Nephron progenitor cell (in vitro differentiated cells): ENCODE results near the gene TMEM94.

ENCODE experiments used
- DNase-seq: peaks from one replicate; pipeline ENCODE4 v3.0.0; 2021
- H3K27ac Mint-ChIP-seq: 2 replicates; pipeline ENCODE4 v1.8.0; 2021; ENCODE audit warnings: mild to moderate bottlenecking, moderate library complexity, mixed read lengths
- H3K27me3 Mint-ChIP-seq: 2 replicates; pipeline ENCODE4 v1.8.0; 2021; ENCODE audit warnings: mild to moderate bottlenecking, low read depth, mixed read lengths; ENCODE audit not compliant: poor library complexity
- H3K36me3 Mint-ChIP-seq: 2 replicates; pipeline ENCODE4 v1.8.0; 2021; ENCODE audit warnings: low read depth, mixed read lengths
- H3K4me1 Mint-ChIP-seq: 2 replicates; pipeline ENCODE4 v1.8.0; 2021; ENCODE audit warnings: mixed read lengths
- H3K4me3 Mint-ChIP-seq: 2 replicates; pipeline ENCODE4 v1.8.0; 2021; ENCODE audit warnings: mild to moderate bottlenecking, moderate library complexity, mixed read lengths
- H3K9me3 Mint-ChIP-seq: 2 replicates; pipeline ENCODE4 v1.8.0; 2021; ENCODE audit warnings: mild to moderate bottlenecking, moderate library complexity, mixed read lengths
- TF ChIP-seq, protein P1 (sequence below): fragments of 200-600 bp; sonication (generic); IDR thresholded peaks from 2 replicates; pipeline ENCODE4 v1.5.0; 2021; ENCODE audit warnings: antibody characterized with exemption

TMEM94 gene

DNA sequence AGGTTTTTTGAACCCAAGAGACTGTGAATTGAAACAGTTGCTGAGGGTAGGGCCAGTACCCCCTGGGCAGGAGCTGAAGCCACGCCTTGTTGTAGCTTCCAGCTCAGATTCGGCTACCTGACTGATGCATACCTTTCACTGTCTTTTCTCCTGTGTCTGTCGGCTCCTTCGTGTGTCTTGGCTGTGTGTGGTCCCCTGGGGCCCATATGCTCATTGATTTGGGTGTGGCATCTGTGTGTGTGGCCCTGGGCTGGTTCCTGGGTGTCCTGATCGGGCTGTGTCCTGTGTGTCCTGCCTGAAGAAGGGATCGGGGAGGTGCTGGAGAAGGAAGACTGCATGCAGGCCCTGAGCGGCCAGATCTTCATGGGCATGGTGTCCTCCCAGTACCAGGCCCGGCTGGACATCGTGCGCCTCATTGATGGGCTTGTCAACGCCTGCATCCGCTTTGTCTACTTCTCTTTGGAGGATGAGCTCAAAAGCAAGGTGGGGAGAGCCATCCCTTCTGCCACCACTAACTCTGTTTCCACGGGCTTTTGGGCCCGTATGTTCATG is 38.0 kb downstream of the TMEM94 start:
- H3K27ac Mint-ChIP-seq, result no peak overlapping the region
- no peaks in the 10 kb centered on the region for H3K27me3 Mint-ChIP-seq
- TF ChIP-seq, protein P1, sequence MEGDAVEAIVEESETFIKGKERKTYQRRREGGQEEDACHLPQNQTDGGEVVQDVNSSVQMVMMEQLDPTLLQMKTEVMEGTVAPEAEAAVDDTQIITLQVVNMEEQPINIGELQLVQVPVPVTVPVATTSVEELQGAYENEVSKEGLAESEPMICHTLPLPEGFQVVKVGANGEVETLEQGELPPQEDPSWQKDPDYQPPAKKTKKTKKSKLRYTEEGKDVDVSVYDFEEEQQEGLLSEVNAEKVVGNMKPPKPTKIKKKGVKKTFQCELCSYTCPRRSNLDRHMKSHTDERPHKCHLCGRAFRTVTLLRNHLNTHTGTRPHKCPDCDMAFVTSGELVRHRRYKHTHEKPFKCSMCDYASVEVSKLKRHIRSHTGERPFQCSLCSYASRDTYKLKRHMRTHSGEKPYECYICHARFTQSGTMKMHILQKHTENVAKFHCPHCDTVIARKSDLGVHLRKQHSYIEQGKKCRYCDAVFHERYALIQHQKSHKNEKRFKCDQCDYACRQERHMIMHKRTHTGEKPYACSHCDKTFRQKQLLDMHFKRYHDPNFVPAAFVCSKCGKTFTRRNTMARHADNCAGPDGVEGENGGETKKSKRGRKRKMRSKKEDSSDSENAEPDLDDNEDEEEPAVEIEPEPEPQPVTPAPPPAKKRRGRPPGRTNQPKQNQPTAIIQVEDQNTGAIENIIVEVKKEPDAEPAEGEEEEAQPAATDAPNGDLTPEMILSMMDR, result no peak
- H3K4me3 Mint-ChIP-seq, result no peak overlapping the region
- no peaks in the 10 kb centered on the region for H3K9me3 Mint-ChIP-seq
- H3K4me1 Mint-ChIP-seq, result peaks cover 11% of the 10 kb centered on the region
- DNase-seq, result no peak
- H3K36me3 Mint-ChIP-seq, result no peaks in the 10 kb centered on the region

DNA sequence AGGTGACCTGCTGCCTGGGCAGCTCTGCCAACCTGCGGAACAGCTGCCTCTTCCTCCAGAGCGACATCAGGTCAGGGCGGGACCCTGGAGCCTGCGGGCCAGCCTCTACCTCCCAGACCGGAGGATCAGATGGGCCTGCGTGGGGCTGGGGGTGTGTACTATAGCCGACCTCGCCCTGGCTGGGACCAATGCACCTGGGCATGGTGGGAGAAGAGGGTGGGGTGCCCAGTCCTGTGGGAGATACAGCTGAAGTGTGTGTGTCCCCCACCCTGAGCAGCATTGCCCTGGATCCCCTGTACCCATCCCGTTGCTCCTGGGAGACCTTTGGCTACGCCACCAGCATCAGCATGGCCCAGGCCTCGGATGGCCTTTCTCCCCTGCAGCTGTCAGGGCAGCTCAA is 39.6 kb downstream of the TMEM94 start:
- Mint-ChIP-seq H3K9me3 (no peaks in the 10 kb centered on the region), H3K36me3 (no peaks in the 10 kb centered on the region), H3K4me1 (peaks cover 18% of the 10 kb centered on the region), H3K27me3 (no peaks in the 10 kb centered on the region), H3K27ac (no peak overlapping the region), H3K4me3 (no peak overlapping the region)
- no peak for DNase-seq
- TF ChIP-seq, protein P1, result no peak

DNA sequence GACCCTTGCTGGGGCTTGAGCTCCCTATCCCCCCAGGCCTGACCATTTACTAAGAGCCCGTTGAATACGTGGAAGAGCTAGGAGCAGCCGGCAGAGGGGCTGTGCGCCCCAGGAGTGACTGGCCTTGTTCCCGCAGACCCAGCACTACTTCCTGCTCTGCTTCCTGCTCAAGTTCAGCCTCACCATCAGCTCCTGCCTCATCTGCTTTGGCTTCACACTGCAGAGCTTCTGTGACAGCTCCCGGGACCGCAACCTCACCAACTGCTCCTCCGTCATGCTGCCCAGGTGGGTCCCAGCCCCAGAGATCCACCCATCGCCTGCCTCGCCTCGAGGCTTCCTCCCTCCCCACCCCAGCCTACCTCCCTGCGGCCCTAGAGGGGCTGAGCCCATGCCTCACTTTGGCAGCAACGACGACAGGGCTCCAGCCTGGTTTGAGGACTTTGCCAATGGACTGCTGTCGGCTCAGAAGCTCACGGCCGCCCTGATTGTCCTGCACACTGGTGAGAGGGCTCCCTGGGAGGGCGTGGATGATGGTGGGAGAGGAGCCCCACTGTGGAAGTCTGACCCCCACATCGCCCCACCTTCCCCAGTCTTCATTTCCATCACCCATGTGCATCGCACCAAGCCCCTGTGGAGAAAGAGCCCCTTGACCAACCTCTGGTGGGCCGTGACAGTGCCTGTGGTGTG is 41.7 kb downstream of the TMEM94 start:
- Mint-ChIP-seq H3K36me3 (no peaks in the 10 kb centered on the region), H3K27ac (peak overlapping the region; percentile 80), H3K4me3 (no peak overlapping the region), H3K4me1 (peaks cover 18% of the 10 kb centered on the region), H3K27me3 (no peaks in the 10 kb centered on the region), H3K9me3 (no peaks in the 10 kb centered on the region)
- TF ChIP-seq, protein P1, result no peak
- DNase-seq, result no peak

DNA sequence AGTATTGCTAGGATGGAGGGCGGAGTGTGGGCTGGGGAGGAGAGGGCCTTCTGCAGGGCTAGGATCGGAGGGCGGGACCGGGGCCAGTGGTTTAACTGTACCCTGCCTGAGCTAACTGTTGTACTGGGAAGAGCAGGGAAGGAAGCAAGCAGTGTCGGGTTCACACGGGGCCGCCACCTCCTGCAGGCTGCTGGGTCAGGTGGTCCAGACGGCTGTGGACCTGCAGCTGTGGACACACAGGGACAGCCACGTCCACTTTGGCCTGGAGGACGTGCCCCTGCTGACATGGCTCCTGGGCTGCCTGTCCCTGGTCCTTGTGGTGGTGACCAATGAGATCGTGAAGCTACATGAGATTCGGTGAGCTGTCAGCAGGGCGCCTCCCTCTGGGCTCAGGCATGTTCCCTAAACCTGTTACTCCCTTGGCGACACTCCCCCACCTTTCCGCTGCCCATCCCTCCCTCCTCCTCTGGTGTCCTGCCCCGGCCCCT is 42.3 kb downstream of the TMEM94 start:
- Mint-ChIP-seq H3K4me3 (no peak overlapping the region), H3K9me3 (no peaks in the 10 kb centered on the region), H3K36me3 (no peaks in the 10 kb centered on the region), H3K27ac (peak overlapping the region; percentile 80), H3K27me3 (no peaks in the 10 kb centered on the region), H3K4me1 (peaks cover 18% of the 10 kb centered on the region)
- no peak for DNase-seq
- TF ChIP-seq, protein P1, result no peak

DNA sequence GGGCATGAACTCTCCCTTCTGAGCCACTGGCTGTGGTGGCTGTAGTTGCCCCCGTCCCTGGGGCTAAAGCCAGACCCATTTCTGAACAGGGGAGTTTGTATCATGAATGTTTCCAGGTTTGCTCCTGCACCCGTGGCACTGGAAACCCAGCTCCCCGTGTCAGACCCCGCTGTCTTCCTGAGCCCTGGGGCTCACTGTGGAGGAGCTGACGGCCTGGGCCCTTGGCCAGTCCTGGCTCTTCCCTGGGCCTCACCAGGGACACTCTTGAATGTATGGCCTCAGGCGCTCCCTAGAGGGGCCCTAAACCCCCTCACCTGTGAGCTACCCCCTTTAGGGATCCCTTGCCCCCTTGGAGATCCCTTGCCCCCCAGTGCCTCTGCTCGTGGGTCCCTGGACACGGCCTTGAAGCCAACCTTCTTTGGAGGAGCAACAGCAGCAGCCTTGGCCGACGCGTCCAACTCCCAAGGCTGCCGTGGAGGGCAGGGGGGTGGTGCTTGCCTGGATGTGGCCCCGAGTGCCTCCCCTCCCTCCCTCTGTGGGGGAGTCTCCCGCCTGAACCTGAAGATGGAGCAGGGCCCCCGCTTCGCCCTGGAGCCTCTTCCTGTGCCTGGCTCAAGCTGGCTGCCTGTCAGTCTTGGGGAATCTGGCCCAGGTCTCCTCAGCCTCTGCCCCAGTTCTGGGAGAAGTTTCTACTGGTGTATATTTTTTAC is 43.0 kb downstream of the TMEM94 start:
- Mint-ChIP-seq H3K4me3 (no peak overlapping the region), H3K4me1 (peaks cover 18% of the 10 kb centered on the region), H3K36me3 (no peaks in the 10 kb centered on the region), H3K27ac (peak overlapping the region; percentile 88), H3K9me3 (no peaks in the 10 kb centered on the region), H3K27me3 (no peaks in the 10 kb centered on the region)
- TF ChIP-seq, protein P1, result no peak
- no peak for DNase-seq
